ENCODE results near the gene UGGT1.

The UGGT1 gene

GRCh38 chr2:128090945-128091725 is at the start of gene UGGT1:
TSS of gene UGGT1 (plus strand) at chr2:128091200. CDS start at chr2:128091358, 158 bp downstream.
- DNase-seq: peak; percentile 91

GRCh38 chr2:128041561-128041960 is 49.4 kb upstream of the UGGT1 start:
- DNase-seq: no peak

- no peak for DNase-seq
Measured at GRCh38 chr2:128043041-128043440, 48.0 kb upstream of the UGGT1 start.

GRCh38 chr2:128053331-128053730 is 37.7 kb upstream of the UGGT1 start:
- DNase-seq: no peak

GRCh38 chr2:128054104-128054885 is 36.7 kb upstream of the UGGT1 start:
- no peak for DNase-seq

GRCh38 chr2:128057334-128057733 is 33.7 kb upstream of the UGGT1 start:
- DNase-seq: no peak

GRCh38 chr2:128058114-128058513 is 32.9 kb upstream of the UGGT1 start:
- no peak for DNase-seq

GRCh38 chr2:128062571-128062970 is 28.4 kb upstream of the UGGT1 start:
- no peak for DNase-seq

- DNase-seq: no peak
Measured at GRCh38 chr2:128064353-128064752, 26.6 kb upstream of the UGGT1 start.

- DNase-seq: no peak
Measured at GRCh38 chr2:128069769-128070168, 21.2 kb upstream of the UGGT1 start.

GRCh38 chr2:128073278-128073677 is 17.7 kb upstream of the UGGT1 start:
- DNase-seq: no peak

GRCh38 chr2:128076461-128077106 is 14.4 kb upstream of the UGGT1 start:
- DNase-seq: no peak

GRCh38 chr2:128084757-128085156 is 6.2 kb upstream of the UGGT1 start:
- DNase-seq: no peak

GRCh38 chr2:128086244-128086643 is 4.8 kb upstream of the UGGT1 start:
- DNase-seq: no peak

- no peak for DNase-seq
Measured at GRCh38 chr2:128090575-128090944, 440 bp upstream of the UGGT1 start.

- DNase-seq: no peak
Measured at GRCh38 chr2:128091726-128092080, 703 bp downstream of the UGGT1 start.

- no peak for DNase-seq
Measured at GRCh38 chr2:128092656-128093055, 1.7 kb downstream of the UGGT1 start.

GRCh38 chr2:128093762-128094161 is 2.8 kb downstream of the UGGT1 start:
- DNase-seq: no peak

GRCh38 chr2:128095201-128095600 is 4.2 kb downstream of the UGGT1 start:
- no peak for DNase-seq

GRCh38 chr2:128103407-128103806 is 12.4 kb downstream of the UGGT1 start:
- DNase-seq: no peak

GRCh38 chr2:128105072-128105471 is 14.1 kb downstream of the UGGT1 start:
- no peak for DNase-seq

- no peak for DNase-seq
Measured at GRCh38 chr2:128108166-128108565, 17.2 kb downstream of the UGGT1 start.

GRCh38 chr2:128109243-128109642 is 18.2 kb downstream of the UGGT1 start:
- no peak for DNase-seq
